Breast epithelium (tissue), 3 donors: ENCODE results near the gene MAD1L1.

Experiments
- POLR2A ChIP-seq: fragments of 450-650 bp; IDR thresholded peaks from one replicate; pipeline ENCODE4 v1.6.1; 2016; ENCODE audit warnings: antibody characterized with exemption, mild to moderate bottlenecking, moderate library complexity
- POLR2AphosphoS5 ChIP-seq, 3 donors: sonication (generic); formaldehyde crosslinking; IDR thresholded peaks; one replicate each; pipeline ENCODE4 v1.6.1; 2017; ENCODE audit warnings: antibody characterized with exemption in 3 of 3
- TF ChIP-seq, protein P1 (sequence below), 3 donors: fragments of 450-650 bp; IDR thresholded peaks; one replicate each; pipeline ENCODE4 v1.5.1; 2016 to 2017; ENCODE audit warnings: antibody characterized with exemption in 3 of 3, mild to moderate bottlenecking in 3 of 3, moderate library complexity in 3 of 3

DNA sequence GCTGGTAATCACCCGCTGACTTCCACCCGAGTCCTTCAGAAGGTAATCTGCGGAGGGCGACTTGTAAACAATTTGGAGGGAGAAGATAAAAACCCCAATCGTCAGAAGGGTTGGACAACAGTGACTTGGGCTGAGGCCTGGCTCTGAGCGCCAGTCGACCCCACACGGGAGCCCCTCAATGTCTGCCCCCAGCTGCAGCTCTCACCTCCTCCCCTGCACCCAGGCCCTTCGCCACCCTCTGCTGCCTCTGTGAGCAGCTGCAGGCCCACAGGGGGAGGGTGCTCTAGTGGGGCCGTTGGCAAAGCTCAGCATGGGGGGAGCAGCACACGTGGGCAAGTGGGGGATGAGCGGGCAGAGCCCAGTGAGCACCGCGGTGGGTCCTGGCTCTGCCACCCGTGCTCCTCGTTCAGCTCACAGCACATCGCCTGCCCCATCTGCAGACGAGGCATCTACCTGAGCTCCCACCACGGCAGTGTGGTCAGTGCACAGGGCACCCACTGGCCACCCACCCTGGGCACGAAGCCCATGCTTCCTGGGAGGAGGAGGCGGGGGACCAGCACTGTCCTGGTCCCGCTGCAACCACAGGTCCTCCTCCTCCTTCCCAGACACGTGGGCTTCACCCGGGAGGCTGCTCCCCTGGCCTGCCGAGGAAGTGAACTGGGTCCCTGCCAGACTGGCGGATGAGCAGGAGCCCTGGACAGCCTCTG, 282.1 kb downstream of the MAD1L1 start:
- TF ChIP-seq, protein P1, sequence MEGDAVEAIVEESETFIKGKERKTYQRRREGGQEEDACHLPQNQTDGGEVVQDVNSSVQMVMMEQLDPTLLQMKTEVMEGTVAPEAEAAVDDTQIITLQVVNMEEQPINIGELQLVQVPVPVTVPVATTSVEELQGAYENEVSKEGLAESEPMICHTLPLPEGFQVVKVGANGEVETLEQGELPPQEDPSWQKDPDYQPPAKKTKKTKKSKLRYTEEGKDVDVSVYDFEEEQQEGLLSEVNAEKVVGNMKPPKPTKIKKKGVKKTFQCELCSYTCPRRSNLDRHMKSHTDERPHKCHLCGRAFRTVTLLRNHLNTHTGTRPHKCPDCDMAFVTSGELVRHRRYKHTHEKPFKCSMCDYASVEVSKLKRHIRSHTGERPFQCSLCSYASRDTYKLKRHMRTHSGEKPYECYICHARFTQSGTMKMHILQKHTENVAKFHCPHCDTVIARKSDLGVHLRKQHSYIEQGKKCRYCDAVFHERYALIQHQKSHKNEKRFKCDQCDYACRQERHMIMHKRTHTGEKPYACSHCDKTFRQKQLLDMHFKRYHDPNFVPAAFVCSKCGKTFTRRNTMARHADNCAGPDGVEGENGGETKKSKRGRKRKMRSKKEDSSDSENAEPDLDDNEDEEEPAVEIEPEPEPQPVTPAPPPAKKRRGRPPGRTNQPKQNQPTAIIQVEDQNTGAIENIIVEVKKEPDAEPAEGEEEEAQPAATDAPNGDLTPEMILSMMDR (IDR thresholded peaks at IDR 0.05): no peak
- TF ChIP-seq POLR2A: no peak
- TF ChIP-seq POLR2AphosphoS5 (IDR thresholded peaks at IDR 0.05): no peak
